MM.1S (cell line): Measurements from ENCODE around the gene SNCA.

Source experiments
- DNase-seq: peaks from one replicate; pipeline ENCODE4 v3.0.0-alpha.2; 2015
- H2AFZ ChIP-seq: fragments of 300-600 bp; sonication (generic); 2 replicates; pipeline ENCODE4 v1.6.0; 2016; ENCODE audit warnings: antibody characterized with exemption, low read length
- H3F3A ChIP-seq: fragments of 300-600 bp; sonication (generic); 2 replicates; pipeline ENCODE4 v1.6.1; 2016; ENCODE audit warnings: mild to moderate bottlenecking, antibody characterized with exemption, low read length, moderate library complexity, mixed read lengths; ENCODE audit not compliant: insufficient read depth
- H3K27ac ChIP-seq: fragments of 300-600 bp; sonication (generic); 2 replicates; pipeline ENCODE4 v1.5.1; 2016; ENCODE audit warnings: mild to moderate bottlenecking, low read length
- H3K27me3 ChIP-seq: fragments of 300-600 bp; sonication (generic); replicated peaks from 2 replicates; pipeline ENCODE4 v1.6.0; 2016; ENCODE audit warnings: low read length; ENCODE audit not compliant: insufficient read depth
- H3K36me3 ChIP-seq: fragments of 300-600 bp; sonication (generic); replicated peaks from 2 replicates; pipeline ENCODE4 v1.6.1; 2016; ENCODE audit warnings: mild to moderate bottlenecking, low read length, mixed read lengths; ENCODE audit not compliant: insufficient read depth
- H3K4me1 ChIP-seq: fragments of 300-600 bp; sonication (generic); 2 replicates; pipeline ENCODE4 v1.6.1; 2016; ENCODE audit warnings: low read length, mixed read lengths
- H3K4me2 ChIP-seq: fragments of 300-600 bp; sonication (generic); 2 replicates; pipeline ENCODE4 v1.6.0; 2016; ENCODE audit warnings: low read depth, low read length
- H3K4me3 ChIP-seq: fragments of 300-600 bp; sonication (generic); 2 replicates; pipeline ENCODE4 v1.5.1; 2016; ENCODE audit warnings: low read length, mixed read lengths
- H3K79me2 ChIP-seq: fragments of 300-600 bp; sonication (generic); 2 replicates; pipeline ENCODE4 v1.6.1; 2016; ENCODE audit warnings: mixed run types, low read length, mixed read lengths
- H3K9ac ChIP-seq: fragments of 300-600 bp; sonication (generic); 2 replicates; pipeline ENCODE4 v1.6.1; 2016; ENCODE audit warnings: low read length, mixed read lengths
- H3K9me2 ChIP-seq: fragments of 300-600 bp; sonication (generic); replicated peaks from 2 replicates; pipeline ENCODE4 v1.6.1; 2016; ENCODE audit warnings: mild to moderate bottlenecking, low read length, mixed read lengths; ENCODE audit not compliant: insufficient read depth
- H3K9me3 ChIP-seq: fragments of 300-600 bp; sonication (generic); replicated peaks from 2 replicates; pipeline ENCODE4 v1.6.1; 2016; ENCODE audit warnings: mild to moderate bottlenecking, low read length, mixed read lengths; ENCODE audit not compliant: insufficient read depth
- H4K20me1 ChIP-seq: fragments of 300-600 bp; sonication (generic); 2 replicates; pipeline ENCODE4 v1.6.1; 2016; ENCODE audit warnings: mild to moderate bottlenecking, low read length, moderate library complexity, mixed read lengths; ENCODE audit not compliant: insufficient read depth
- EZH2 ChIP-seq: fragments of 300-600 bp; sonication (generic); optimal IDR thresholded peaks from 2 replicates; pipeline ENCODE3; 2017; ENCODE audit warnings: low read depth, mild to moderate bottlenecking, antibody characterized with exemption, low read length, mixed read lengths
- EZH2phosphoT487 ChIP-seq: fragments of 300-600 bp; sonication (generic); IDR thresholded peaks from 2 replicates; pipeline ENCODE4 v1.6.1; 2018; ENCODE audit warnings: antibody characterized with exemption, low read length
- TF ChIP-seq, protein P1 (sequence below): fragments of 300-600 bp; sonication (generic); IDR thresholded peaks from 2 replicates; pipeline ENCODE4 v1.5.1; 2016; ENCODE audit warnings: antibody characterized with exemption, low read length, mixed read lengths

SNCA gene

GRCh38 chr4:89788206-89789072 lies 48.5 kb downstream of the SNCA start:
- no peaks in the 10 kb centered on the region for H3K36me3 ChIP-seq
- no peak for DNase-seq
- no peaks in the 10 kb centered on the region for H3F3A ChIP-seq
- H3K4me1 ChIP-seq: no peaks in the 10 kb centered on the region
- no peaks in the 10 kb centered on the region for H3K27me3 ChIP-seq
- H4K20me1 ChIP-seq: no peaks in the 10 kb centered on the region
- no peaks in the 10 kb centered on the region for H3K9me2 ChIP-seq
- no peaks in the 10 kb centered on the region for H3K79me2 ChIP-seq
- H3K4me3 ChIP-seq: no peak overlapping the region
- H3K9ac ChIP-seq: no peak overlapping the region
- no peak overlapping the region for H3K4me2 ChIP-seq
- H2AFZ ChIP-seq: no peak overlapping the region
- no peak overlapping the region for H3K27ac ChIP-seq
- TF ChIP-seq, protein P1, sequence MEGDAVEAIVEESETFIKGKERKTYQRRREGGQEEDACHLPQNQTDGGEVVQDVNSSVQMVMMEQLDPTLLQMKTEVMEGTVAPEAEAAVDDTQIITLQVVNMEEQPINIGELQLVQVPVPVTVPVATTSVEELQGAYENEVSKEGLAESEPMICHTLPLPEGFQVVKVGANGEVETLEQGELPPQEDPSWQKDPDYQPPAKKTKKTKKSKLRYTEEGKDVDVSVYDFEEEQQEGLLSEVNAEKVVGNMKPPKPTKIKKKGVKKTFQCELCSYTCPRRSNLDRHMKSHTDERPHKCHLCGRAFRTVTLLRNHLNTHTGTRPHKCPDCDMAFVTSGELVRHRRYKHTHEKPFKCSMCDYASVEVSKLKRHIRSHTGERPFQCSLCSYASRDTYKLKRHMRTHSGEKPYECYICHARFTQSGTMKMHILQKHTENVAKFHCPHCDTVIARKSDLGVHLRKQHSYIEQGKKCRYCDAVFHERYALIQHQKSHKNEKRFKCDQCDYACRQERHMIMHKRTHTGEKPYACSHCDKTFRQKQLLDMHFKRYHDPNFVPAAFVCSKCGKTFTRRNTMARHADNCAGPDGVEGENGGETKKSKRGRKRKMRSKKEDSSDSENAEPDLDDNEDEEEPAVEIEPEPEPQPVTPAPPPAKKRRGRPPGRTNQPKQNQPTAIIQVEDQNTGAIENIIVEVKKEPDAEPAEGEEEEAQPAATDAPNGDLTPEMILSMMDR: no peak
- no peak for TF ChIP-seq EZH2phosphoT487
- H3K9me3 ChIP-seq: no peaks in the 10 kb centered on the region

DNA sequence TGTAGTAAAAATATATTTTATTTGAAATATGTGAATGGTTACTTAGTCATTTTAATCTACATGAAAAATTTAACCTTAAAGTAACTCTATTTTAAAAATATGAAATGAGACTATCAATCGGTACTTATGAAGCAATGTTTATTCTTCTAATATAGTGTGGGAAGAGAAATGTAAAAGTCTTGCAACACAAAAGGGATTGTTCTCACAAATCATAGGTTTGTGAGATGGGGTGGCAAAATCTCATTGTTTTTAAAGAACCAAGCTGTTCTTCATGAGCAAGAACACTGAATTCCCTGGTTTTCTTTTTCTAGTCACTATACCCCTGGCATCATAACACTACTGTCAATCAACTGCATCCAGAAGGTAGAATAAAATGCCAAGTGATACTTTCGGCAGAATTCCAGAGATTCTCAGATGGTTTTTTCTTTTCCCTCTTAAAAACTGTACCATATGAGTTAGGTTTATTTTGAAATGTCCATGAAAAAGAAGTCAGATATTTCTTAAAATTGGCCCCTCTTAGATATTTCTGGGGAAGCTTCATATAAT lies 52.2 kb downstream of the SNCA start:
- no peak overlapping the region for H3K27ac ChIP-seq
- no peak overlapping the region for H3K4me2 ChIP-seq
- H3K9me3 ChIP-seq: no peaks in the 10 kb centered on the region
- H3K36me3 ChIP-seq: no peaks in the 10 kb centered on the region
- H3K4me3 ChIP-seq: no peak overlapping the region
- H3K9me2 ChIP-seq: no peaks in the 10 kb centered on the region
- no peaks in the 10 kb centered on the region for H3K79me2 ChIP-seq
- no peak for DNase-seq
- no peak overlapping the region for H3K9ac ChIP-seq
- H3F3A ChIP-seq: no peaks in the 10 kb centered on the region
- no peak overlapping the region for H2AFZ ChIP-seq
- no peak for TF ChIP-seq EZH2
- H3K4me1 ChIP-seq: no peaks in the 10 kb centered on the region
- H3K27me3 ChIP-seq: no peaks in the 10 kb centered on the region
- H4K20me1 ChIP-seq: no peaks in the 10 kb centered on the region

DNA sequence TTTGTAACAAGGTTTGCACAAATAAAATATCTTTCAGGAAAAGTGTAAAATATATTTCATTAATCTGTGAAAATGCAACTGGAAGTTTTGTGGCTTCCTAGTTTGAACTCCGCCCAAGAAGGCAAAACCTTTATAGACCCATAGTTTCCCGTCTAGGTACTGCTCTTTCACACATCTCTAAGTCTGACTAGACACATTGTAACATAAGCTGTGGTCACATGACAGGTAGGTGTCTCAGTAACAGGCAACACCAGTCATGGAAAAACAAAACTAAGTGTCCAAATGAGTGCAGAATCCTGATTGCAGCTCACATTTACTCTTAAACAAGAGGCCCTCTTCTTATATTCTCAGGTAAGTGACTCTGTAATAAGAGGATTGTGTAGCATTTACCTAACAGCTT lies 55.6 kb downstream of the SNCA start:
- DNase-seq: no peak
- Histone ChIP-seq H3K4me1 (no peaks in the 10 kb centered on the region), H3K4me2 (no peak overlapping the region), H3K36me3 (no peaks in the 10 kb centered on the region), H3K27ac (no peak overlapping the region), H3K4me3 (no peak overlapping the region), H3F3A (no peaks in the 10 kb centered on the region), H3K9ac (no peak overlapping the region), H2AFZ (no peak overlapping the region), H3K9me2 (no peaks in the 10 kb centered on the region), H4K20me1 (no peaks in the 10 kb centered on the region), H3K79me2 (no peaks in the 10 kb centered on the region), H3K27me3 (no peaks in the 10 kb centered on the region), H3K9me3 (no peaks in the 10 kb centered on the region)
- TF ChIP-seq EZH2 (no peak), EZH2phosphoT487 (no peak)
- TF ChIP-seq, protein P1: no peak

DNA sequence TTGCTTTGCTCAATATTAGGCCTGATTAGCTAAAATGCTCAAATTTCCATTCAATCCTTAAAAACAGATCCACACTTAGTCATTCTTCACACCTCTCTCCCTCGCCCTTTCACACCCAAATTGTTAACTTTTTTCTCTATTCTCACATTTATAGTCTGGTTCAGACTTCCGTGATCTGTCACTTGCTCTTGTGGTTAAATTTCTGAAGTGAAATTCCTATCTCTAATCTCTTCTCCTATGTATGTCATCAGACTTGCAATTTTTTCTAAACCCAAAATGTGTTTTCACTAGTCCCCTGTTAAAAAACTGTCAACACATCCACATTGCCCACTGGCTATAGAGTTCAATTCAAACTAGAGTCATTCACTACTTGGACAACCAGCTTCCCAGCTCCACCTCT lies 63.2 kb downstream of the SNCA start:
- H3K4me3 ChIP-seq: no peak overlapping the region
- H4K20me1 ChIP-seq: no peaks in the 10 kb centered on the region
- TF ChIP-seq EZH2 (no peak), EZH2phosphoT487 (no peak)
- TF ChIP-seq, protein P1: no peak
- no peak overlapping the region for H3K9ac ChIP-seq
- no peaks in the 10 kb centered on the region for H3K4me1 ChIP-seq
- H3K27ac ChIP-seq: no peak overlapping the region
- no peak overlapping the region for H3K4me2 ChIP-seq
- DNase-seq: no peak
- no peaks in the 10 kb centered on the region for H3K79me2 ChIP-seq
- no peaks in the 10 kb centered on the region for H3K9me2 ChIP-seq
- H3K36me3 ChIP-seq: no peaks in the 10 kb centered on the region
- H3K9me3 ChIP-seq: no peaks in the 10 kb centered on the region
- no peaks in the 10 kb centered on the region for H3F3A ChIP-seq
- H2AFZ ChIP-seq: no peak overlapping the region
- H3K27me3 ChIP-seq: no peaks in the 10 kb centered on the region
